Epithelial cell of esophagus (primary cell): ENCODE data around the gene BIRC3.
"Not testable (repeated sequence)": the region's sequence is repeated elsewhere in the genome, so short reads cannot be mapped to it uniquely, and the experiment has no call there.

ENCODE experiments used
- DNase-seq: peaks from one replicate; pipeline ENCODE4 v3.0.0; 2010; ENCODE audit warnings: low read depth
- H3K4me3 ChIP-seq: 2 replicates; pipeline ENCODE4 v1.5.1; 2011; ENCODE audit warnings: mild to moderate bottlenecking, low read length, control low read depth
- TF ChIP-seq, protein P1 (sequence below): IDR thresholded peaks from 2 replicates; pipeline ENCODE4 v1.5.1; 2011; ENCODE audit warnings: low read depth, mild to moderate bottlenecking, low read length, control low read depth, inconsistent platforms; ENCODE audit not compliant: insufficient read depth; ENCODE audit errors: missing control alignments

The BIRC3 gene

DNA sequence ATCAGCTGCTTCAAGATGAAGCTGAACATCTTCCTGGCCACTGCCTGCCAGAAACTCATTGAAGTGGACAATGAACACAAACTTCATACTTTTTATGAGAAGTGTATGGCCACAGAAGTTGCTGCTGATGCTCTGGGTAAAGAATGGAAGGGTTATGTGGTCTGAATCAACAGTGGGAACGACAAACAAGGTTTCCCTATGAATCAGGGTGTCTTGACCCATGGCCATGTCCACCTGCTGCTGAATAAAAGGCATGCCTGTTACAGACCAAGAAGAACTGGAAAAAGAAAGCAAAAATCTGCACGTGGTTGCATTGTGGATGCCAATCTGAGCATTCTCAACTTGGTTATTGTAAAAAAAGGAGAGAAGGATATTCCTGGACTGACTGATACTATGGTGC is 22.2 kb upstream of the BIRC3 start:
- TF ChIP-seq, protein P1, sequence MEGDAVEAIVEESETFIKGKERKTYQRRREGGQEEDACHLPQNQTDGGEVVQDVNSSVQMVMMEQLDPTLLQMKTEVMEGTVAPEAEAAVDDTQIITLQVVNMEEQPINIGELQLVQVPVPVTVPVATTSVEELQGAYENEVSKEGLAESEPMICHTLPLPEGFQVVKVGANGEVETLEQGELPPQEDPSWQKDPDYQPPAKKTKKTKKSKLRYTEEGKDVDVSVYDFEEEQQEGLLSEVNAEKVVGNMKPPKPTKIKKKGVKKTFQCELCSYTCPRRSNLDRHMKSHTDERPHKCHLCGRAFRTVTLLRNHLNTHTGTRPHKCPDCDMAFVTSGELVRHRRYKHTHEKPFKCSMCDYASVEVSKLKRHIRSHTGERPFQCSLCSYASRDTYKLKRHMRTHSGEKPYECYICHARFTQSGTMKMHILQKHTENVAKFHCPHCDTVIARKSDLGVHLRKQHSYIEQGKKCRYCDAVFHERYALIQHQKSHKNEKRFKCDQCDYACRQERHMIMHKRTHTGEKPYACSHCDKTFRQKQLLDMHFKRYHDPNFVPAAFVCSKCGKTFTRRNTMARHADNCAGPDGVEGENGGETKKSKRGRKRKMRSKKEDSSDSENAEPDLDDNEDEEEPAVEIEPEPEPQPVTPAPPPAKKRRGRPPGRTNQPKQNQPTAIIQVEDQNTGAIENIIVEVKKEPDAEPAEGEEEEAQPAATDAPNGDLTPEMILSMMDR, result no peak
- DNase-seq, result no peak

DNA sequence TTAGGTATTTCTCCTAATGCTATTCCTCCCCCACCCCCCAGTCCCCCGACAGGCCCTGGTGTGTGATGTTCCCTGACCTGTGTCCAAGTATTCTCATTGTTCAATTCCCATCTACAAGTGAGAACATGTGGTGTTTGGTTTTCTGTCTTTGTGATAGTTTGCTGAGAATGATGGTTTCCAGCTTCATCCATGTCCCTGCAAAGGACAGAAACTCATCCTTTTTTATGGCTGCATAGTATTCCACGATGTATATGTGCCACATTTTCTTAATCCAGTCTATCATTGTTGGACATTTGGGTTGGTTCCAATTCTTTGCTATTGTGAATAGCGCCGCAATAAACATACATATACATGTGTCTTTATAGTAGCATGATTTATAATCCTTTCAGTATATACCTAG is 20.5 kb upstream of the BIRC3 start:
- DNase-seq, H3K4me3 ChIP-seq: not testable (repeated sequence)

More for the DNA sequence above, 22.2 kb upstream of the BIRC3 start:
- no peak overlapping the region for H3K4me3 ChIP-seq

DNA sequence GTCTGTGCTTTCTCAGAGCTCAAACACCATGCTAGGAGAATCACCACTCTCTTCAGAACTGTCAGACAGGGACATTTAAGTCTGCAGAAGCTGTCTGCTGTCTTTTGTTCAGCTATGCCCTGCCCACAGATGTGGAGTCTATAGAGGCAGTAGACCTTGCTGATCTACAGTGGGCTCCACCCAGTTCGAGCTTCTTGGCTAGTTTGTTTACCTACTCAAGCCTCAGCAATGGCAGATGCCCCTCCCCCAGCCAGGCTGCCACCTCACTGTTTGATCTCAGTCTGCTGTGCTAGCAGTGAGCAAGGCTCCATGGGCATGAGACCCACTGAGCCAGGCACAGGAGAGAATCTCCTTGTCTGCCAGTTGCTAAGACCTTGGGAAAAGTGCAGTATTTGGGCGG is 16.4 kb upstream of the BIRC3 start:
- DNase-seq, result peak; percentile 33
- not testable (repeated sequence) for H3K4me3 ChIP-seq

DNA sequence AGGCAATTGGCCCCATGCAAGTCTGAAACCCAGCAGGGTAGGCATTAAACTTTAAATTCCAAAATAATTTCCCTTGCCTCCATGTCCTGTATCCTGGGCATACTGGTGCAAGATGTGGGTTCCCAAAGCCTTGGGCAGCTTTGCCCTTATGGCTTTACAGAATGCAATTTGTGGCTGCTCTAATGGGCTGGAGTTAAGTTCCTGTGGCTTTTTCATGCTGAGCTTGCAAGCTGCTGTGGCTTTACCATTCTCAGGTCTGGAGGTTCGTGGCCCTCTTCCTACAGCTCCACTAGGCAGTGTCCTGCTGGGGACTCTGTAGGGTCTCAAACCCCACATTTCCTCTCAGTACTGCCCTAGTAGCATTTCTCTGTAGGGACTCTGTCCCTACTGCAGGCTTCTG is 15.0 kb upstream of the BIRC3 start:
- TF ChIP-seq, protein P1, result no peak
- no peak overlapping the region for H3K4me3 ChIP-seq
- DNase-seq, result no peak

DNA sequence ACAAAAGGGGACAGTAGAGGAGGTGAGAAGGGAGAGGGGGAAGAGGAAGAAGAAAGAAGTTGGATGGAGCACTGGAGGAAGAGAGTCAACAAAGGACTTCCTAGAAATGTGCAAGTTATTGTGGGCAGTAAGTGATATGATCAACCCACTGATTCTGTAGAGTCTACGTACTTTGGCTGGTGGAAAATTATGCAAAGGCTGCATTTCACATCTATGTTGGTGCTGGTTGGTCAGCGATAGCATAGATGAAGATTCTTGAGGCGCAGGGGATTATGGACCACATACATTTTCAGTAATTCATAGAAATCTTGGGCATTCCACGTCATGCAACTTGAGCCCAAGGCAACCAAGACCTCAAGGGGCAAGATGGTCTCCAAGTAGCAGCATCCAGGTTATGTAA is 12.6 kb upstream of the BIRC3 start:
- H3K4me3 ChIP-seq, result no peak overlapping the region
- no peak for DNase-seq
- TF ChIP-seq, protein P1, result no peak

DNA sequence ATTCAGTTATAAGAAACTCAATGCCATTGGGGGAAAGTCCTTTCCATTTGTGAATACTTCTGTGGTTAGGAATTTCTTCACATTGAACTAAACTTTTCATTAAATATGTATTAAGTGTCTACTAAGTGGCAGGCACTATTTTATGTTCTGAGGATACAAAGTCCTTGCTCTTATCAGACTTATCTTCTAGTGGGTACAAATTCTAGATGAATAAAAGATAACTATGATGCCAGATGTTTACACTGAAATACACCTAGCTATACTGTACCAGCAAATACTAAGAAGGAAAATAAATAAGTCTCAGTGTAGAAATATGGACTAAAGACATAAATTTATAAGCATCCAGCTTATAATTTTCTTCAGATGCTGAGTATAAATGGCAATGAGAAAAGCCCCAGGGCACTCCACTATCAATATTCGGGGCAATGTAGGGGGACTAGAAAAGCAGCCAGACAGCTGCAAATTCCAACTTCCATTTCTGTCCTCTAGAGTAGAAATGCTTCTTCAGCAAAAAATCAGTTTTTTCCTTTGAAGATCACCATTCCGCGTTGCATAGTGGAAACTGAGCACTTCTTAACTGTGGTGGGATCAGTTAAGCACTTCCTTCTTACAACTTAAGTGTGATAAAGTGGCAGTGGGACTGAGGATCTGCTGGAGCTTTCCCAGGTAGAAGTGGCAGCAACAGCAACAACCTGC is 11.8 kb upstream of the BIRC3 start:
- DNase-seq, result no peak
- H3K4me3 ChIP-seq, result peak overlapping the region; percentile 9
- TF ChIP-seq, protein P1, result no peak

DNA sequence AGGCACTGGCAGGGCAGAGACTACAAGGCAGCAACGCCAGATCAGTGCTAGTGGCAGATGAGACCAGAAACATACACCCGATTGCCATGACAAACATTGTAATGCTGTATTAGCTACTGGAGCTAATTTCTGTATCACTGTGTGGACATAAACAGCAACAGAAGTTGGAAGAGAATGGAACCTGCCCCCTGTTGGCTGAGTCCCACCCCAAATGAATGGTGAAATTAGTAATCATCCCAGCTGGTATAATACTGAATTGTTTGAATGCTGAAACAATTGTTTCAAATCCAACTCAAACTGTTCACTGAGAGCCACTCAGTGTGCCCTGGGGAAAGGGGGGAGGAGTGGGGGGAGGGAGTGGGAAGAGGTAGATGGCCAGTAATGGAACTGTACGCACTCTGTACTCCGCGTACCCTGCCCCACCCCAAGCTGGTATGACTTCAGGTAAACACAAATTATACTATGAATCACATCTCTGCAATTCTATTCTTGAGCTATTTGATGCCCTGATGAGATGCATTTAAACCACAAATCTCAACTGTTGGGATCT is 11.2 kb upstream of the BIRC3 start:
- peak; percentile 95 for DNase-seq
- H3K4me3 ChIP-seq, result peak overlapping the region; percentile 9
- TF ChIP-seq, protein P1, result peak; percentile 44
